GM18867 (cell line): ENCODE measurements around the gene CD22.

Source experiments
- ATAC-seq: cut with Tn5 transposase; IDR thresholded peaks from one replicate; pipeline ENCODE4 v1.9.1; 2021; ENCODE audit warnings: mild to moderate bottlenecking, moderate library complexity; ENCODE audit not compliant: unreplicated experiment

The CD22 gene

DNA sequence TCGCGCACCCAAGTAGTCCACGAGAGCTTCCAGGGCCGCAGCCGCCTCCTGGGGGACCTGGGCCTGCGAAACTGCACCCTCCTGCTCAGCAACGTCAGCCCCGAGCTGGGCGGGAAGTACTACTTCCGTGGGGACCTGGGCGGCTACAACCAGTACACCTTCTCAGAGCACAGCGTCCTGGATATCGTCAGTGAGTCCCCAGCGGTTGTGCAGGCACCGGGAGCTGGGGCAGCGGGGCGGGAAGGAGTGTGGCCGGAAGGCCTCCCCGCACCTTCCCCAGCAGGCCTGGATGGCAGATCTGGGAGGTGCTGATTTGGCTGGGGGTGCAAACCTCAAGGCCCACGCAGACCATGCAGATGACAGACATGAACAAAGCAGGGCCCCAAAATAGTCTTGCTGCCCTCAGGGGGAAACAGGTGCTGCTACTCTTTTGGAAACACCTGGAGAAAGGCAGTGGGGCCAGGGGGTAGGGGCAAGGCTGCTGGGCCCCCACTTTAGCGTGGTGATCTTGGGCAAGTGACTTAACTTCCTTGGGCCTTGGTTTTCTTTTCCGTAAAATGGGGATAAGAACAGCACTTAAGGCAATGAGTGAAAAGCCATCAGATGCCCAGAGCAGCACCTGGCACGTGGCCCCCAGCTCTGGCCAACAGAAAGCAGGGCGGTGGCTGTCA, 33.1 kb upstream of the CD22 start:
- no peak for ATAC-seq

DNA sequence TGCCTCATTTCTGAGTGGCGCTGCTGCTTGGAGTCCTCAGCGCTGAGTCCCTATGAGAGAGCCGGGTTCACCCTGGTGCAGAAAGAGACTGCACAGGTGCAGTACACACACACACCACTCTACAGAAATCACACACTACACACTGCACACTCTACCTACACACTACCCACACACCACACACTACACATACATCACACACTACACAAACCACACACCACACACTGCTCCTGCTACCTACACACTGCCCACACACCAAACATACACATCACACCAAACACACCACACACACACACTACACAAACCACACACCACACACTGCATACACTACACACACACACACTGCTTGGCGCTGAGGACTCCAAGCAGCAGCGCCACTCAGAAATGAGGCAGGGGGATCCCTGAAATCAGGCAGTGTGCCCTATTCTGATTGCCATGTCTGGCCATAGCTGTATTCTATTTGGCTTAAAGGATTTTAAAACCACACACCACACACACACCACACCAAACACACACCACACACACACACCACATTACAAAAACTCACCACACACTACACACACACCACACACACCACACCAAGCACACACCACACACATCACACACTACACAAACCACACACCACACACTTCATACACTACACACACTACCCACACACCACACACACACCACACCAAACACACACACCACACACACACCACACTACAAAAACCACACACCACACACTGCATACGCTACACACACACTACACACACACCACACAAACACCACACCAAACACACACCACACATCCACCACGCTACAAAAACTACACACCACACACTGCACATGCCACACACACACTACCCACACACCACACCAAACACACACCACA, 32.1 kb upstream of the CD22 start:
- ATAC-seq = no peak

DNA sequence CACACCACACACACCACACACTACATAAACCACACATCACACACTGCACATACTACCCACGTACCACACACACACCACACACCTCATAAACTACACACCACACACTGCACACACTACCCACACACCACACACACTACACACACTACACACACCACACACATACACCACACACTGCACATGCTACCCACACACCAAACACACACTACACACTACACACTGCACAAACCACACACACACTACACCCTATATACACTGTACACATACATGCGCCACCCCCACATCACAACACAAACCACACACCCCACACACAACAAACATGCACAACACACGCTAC, 31.5 kb upstream of the CD22 start:
- ATAC-seq = no peak

DNA sequence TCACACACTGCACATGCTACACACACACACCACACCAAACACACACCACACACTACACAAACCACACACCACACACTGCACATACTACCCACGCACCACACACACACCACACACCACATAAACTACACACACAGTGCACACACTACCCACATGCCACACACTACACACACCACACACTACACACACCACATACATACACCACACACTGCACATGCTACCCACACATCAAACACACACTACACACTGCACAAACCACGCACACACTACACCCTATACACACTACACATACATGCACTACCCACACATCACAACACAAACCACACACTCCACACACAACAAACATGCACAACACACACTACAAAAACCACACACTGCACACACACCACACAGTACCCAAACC, 31.1 kb upstream of the CD22 start:
- no peak for ATAC-seq

DNA sequence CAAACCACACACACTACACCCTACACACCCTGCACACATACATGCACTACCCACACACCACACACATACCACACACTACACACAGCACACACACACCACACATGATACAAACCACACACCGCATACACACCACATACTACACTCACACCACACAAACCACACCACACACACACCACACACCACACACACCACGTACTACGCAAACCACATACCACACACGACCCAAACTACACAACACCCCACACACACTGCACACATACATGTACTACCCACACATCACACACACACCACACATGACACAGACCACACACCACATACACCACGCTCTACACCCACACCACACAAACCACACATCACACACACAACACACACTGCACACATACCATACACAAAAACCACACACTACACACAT, 30.4 kb upstream of the CD22 start:
- no peak for ATAC-seq

DNA sequence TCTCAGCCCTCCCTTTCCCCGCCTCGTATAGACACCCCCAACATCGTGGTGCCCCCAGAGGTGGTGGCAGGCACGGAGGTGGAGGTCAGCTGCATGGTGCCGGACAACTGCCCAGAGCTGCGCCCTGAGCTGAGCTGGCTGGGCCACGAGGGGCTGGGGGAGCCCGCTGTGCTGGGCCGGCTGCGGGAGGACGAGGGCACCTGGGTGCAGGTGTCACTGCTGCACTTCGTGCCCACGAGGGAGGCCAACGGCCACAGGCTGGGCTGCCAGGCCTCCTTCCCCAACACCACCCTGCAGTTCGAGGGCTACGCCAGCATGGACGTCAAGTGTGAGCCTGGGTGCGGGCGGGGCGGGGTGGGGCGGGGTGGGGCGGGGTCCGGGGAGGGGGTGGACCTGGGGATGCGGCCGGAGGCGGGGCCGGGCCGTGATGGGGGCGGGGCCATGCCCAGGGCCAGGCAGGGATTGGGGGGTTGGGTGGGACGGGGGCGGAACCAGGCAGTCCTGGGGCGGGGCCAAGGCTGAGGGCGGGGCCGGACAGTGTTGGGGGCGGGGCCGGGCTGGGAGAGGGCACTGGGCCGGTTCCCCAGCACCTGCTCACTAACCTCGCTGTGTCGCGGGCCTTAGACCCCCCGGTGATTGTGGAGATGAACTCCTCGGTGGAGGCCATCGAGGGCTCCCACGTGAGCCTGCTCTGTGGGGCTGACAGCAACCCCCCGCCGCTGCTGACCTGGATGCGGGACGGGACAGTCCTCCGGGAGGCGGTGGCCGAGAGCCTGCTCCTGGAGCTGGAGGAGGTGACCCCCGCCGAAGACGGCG, 29.3 kb upstream of the CD22 start:
- ATAC-seq = no peak

DNA sequence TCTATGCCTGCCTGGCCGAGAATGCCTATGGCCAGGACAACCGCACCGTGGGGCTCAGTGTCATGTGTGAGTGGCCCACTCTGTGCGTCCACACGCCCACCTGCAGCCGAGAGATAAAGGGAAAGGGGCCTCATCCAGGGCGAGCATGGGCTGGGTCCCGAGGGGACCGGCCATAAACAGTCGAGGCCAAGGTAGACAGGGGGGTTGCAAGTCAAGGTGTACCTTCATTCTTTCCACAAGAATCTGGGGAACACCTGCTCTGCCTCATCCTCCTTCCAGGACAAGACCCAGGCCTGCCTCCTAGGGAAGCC, 28.7 kb upstream of the CD22 start:
- no peak for ATAC-seq

DNA sequence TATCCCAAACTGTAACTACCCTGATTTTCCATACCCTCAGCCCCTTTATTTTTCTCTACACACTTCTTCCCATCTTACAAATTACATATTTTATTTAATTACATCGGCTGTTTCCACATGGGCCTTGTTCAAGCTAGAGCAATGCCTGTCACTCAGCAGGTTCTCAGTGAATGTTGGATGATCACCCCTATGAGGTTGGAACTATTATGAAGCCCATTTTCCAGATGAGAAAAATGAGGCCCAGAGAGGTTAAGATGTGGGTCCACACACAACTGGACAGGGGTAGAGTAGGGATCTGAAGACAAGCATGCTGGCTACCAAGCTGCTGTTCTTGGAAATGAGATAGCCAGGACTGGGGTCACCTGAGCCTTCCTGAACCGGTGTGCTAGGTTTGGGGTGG, 27.0 kb upstream of the CD22 start:
- ATAC-seq = no peak

DNA sequence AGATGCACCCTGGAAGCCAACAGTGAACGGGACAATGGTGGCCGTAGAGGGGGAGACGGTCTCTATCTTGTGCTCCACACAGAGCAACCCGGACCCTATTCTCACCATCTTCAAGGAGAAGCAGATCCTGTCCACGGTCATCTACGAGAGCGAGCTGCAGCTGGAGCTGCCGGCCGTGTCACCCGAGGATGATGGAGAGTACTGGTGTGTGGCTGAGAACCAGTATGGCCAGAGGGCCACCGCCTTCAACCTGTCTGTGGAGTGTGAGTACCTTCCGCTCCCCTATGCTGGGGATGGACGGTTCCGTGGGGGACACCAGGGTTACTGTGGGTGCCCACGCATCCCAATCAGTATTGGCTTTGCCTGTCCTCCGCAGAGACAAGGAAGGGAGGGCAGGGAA, 26.5 kb upstream of the CD22 start:
- no peak for ATAC-seq

DNA sequence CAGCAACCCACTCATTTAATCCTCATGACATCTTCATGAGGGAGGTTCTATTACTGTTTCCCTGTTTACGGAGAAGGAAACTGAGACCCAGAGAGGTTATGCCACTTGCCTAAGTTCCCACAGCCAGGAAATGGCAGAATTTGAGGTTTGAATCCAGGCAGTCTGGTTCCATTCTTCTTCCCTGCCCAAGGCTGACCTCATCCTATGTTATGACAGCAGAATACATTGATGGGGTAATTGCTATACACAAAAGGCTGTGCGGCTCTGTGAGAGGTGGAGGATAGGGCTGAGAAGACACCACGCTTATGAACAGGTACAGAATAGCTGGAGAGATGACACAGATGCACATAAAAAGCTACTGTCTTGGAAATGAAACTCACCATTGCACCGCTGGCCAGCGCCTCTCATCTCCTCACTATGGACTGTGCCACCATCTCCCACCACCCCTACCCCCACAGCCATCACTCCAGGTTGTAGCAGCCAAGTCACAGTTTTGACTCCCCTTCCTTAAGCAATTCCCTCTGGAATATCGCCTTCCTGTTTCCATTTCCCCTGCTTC, 25.6 kb upstream of the CD22 start:
- no peak for ATAC-seq

DNA sequence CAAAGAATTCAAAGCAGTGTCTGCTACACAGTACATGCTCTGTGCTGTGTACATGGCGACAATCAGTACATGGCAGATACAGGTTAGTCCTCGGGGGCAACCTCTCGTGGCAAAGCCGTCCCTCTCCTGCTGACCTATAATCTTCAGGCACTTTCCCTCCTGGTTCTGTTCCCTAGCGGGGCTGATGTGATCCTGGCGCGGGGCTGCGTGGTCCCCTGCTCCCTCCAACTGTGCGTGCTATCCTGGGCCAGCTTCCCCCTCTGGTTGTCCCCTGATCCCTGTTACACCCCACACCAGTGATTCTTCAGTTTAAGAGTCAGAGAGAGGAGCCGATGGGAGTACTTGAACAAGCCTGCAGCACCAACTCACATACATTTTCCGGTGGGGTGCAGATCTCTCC, 25.0 kb upstream of the CD22 start:
- ATAC-seq = no peak

DNA sequence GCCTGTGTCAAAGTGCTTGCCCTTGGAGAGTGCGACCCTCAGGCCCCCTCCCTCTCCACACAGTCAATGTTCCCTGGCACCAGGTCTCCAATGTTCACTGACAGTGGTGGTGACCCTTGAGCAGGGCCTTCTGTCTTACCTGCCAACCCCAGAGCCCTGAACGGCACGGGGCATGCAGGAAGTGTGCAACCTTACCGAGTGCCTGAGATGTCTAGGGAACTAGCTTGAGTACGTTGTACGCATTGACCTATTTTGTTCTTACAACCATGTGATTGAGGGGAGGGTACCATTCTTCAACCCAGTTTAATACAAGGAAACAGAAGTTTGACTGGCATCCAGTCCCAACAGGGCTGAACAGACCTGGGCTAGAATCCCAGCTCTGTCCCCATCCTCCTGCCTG, 23.8 kb upstream of the CD22 start:
- no peak for ATAC-seq

DNA sequence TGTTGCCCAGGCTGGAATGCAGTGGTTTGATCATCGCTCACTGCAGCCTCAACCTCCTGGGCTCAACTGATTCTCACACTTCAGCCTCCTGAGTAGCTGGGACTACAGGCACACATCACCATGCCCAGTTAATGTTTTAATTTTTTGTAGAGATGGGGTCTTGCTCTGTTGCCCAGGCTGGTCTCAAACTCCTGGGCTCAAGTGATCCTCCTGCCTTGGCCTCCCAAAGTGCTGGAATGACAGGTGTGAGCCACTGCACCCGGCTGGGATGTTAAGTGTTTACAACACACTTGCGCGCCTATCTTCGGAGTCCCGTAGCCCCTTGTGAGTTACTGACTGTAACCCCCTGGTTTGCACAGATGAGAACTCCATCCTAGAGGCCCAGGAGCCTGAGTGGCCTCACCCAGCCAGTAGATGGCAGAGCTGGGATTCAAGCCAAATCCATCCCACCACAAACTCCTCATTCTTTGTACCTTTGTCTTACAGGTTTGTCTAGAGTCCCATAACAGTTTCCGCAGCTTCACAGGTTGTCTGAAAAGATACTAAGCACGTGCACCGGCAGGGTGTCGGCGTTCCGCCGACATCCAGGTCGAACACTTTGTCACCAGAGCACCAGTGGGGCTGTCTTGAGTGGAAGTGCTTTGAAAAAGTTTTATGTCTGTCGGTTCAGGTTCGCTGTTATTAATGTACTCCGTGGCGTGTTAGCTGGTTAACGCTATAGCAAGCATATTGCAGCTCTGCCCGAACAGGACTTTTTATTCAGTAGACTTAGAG, 22.3 kb upstream of the CD22 start:
- ATAC-seq = no peak

DNA sequence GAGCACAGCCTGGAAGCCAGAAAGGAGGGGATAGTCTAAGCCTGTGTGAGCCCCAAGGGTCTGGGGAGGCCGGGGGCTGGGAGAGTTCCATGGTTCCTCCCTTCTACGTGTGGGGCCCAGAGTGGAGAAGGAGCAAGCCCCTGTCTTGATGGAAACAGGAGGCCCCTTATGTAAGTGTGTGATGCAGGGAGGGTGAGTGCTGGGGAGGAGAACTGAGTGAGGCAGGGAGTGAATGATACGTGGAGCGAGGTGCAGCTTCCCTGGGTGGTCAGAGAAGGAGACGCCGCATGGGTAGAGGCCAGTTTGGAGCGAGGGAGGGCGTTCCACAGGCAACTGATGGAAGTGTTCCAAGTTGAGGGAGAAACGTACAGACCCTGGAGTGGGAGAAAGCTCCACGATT, 21.1 kb upstream of the CD22 start:
- ATAC-seq = no peak

DNA sequence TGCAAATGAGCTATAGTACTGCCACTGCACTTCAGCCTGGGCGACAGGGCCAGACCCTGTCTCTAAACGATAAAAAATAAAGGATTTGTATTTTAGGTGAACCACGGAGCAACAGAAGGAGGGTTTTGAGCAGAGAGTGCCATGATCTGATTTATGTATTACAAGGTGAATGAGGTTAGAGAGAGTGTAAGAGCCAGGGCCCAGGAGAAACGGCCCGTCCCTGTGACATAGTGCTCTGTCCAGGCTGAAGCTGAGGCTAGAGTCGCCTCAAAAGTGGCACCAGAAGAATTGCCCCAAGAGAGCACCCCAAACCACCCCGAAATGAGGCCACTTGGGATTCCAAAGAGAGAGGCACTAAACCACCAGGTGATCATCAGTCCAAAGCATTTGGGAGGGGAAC, 20.1 kb upstream of the CD22 start:
- no peak for ATAC-seq

DNA sequence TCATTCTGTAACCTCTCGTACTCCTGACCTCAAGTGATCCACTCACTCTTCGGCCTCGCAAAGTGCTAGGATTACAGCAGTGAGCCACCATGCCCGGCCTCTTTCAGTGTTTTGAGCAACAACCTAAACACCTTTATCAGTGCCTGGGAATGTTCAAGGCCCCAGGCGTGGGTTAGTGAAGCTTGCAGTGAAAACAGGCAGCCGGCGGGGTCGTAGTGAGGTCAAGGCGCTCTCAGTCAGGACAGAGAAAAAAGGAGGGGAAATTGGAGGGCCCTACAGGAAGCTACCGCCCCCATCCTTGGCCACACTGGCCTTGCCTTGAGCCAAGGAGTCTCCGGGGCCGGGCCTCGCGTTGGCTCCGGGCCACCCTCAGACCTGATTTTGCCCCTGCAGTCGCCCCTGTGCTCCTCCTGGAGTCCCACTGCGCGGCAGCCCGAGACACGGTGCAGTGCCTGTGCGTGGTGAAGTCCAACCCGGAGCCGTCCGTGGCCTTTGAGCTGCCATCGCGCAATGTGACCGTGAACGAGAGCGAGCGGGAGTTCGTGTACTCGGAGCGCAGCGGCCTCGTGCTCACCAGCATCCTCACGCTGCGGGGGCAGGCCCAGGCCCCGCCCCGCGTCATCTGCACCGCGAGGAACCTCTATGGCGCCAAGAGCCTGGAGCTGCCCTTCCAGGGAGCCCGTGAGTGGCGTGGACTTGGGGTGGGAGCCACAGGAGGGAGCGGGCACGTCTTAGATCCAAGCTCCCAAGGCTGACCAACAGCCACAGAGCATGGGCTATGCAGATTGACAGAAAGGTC, 19.3 kb upstream of the CD22 start:
- no peak for ATAC-seq

DNA sequence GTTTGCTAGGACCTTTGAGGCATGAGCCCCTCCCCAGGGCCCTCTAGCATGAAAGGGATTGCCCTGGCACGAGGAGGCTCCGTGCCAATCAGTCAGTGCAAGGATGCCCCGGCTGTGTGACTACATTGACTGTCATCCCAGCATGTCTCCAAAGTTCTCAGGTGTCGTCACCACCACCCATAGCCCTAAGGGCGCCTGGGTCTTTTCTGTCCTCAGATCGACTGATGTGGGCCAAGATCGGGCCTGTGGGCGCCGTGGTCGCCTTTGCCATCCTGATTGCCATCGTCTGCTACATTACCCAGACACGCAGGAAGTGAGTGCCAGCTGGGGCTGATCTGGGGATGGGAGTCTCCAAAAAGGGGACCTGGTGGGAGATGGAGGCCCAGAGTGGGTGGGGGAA, 18.7 kb upstream of the CD22 start:
- ATAC-seq = no peak

DNA sequence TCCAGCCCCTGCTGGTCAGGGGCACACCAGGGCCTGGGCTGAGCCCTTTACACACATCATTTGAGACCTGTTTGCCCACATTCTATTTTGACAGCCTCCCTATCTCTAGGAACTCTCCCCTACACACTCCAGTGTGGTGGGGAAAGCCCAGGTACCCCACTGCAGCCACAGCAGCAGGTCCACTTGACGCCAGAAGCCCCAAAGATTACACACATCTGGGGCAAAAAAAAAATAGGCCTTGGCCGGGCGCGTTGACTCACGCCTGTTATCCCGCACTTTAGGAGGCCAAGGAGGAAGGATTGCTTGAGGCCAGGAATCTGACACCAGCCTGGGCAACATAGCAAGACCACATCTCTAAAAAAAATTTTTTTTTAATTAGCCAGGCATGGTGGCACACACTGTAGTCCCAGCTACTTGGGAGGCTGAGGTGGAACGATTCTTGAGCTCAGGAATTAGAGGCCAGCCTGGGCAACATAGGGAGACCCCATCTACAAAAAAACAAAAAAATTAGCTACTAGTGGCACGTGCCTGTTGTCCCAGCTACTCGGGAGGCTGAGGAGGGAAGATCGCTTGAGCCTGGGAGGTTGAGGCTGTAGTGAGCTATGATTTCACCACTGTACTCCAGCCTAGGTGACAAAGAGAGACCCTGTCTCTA, 18.0 kb upstream of the CD22 start:
- no peak for ATAC-seq

DNA sequence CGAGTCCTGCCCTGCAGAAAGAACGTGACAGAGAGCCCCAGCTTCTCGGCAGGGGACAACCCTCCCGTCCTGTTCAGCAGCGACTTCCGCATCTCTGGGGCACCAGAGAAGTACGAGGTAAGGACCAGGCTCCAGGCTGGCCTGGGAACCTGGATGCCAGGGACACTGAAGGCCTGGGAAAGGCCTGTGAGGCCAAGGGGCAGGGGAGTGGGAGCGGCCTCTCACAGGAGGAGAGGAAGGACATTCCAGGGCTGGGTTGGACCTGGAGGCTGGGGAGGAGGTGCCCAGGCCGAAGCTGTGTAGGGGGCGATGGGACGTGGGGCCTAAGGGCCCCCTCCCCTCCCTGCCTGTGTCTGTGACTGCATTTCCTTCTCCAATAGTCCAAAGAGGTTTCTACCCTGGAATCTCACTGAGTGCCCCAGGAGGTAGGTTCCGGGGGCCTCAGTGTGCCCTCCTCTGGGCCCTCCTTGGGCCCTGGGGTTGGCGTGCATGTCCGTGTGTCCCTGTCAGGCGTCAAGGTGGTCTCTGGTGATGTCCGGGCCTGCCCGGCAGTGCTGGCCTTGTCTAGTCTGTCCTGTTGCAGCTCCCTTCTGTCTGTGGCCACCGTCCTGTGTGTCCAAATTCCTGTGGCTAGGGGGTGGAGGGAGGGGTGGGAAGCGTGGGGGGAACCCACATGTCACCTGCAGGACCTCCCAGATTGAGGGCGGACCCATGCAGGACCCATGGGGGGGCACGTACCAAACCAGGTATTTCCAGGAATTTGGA, 16.9 kb upstream of the CD22 start:
- ATAC-seq = no peak
